ENCODE results near the gene TMED8. TPM values are rescaled to one million over a fixed set of nuclear protein-coding genes. Genes with fewer than 3 reads are reported as not detected.

The TMED8 gene
- total and polyA plus RNA-seq, 2 donors (not counting 1 experiment from before 2014, with no cell fraction given): 13.1 to 43.8 TPM

DNA sequence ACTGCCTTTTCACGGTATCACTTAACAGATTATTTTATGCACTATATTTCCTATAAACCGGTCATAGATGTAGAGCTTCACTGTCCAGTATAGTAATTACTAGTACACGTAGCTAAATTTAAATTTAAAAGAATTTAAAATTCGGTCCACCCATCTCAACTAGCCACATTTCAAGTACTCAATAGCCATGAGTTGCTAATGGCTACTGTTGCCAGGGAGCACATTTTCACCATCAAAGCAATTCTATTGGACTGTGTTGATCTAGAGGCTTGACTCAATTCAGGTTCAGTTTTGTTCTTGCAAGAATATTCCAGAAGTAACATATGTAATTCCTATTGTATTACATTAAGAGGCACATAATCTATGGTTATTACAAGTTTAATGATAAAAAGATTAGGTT, 20.0 kb downstream of the TMED8 start:
- no peak overlapping the region for H3K27ac ChIP-seq (ENCODE audit: low read length in 2 of 2)
- no peak overlapping the region for H3K4me3 Mint-ChIP-seq
- H3K4me2 ChIP-seq (replicated peaks; ENCODE audit: low read depth, low read length, poor library complexity, severe bottlenecking): no peak overlapping the region
- CTCF ChIA-PET: no interaction called here
- intact Hi-C loops (cut with micrococcal nuclease): no loop called here
- no peaks in the 10 kb centered on the region for H3K9me3 ChIP-seq (ENCODE audit: control extremely low read depth in 1 of 3, control insufficient read depth in 2 of 3, insufficient read depth in 1 of 3, low read length in 2 of 3)
- POLR2A ChIA-PET: no interaction called here
- no peaks in the 10 kb centered on the region for H3K27me3 Mint-ChIP-seq
- ATAC-seq (ENCODE audit: low read depth): no peak
- H2AFZ ChIP-seq (ENCODE audit: insufficient read depth, low read depth, low read length, poor library complexity, severe bottlenecking): no peak overlapping the region
- H3K79me2 ChIP-seq (ENCODE audit: control insufficient read depth, insufficient read depth, low read length): peaks cover 89% of the 10 kb centered on the region
- H3K4me1 ChIP-seq (ENCODE audit: control insufficient read depth in 2 of 2, insufficient read depth in 2 of 2, low read length in 2 of 2): peaks cover 7 to 12% of the 10 kb centered on the region in 2 donors
- WGBS (ENCODE audit: insufficient coverage): no CpG with 5 or more reads among the region's 4 CpGs
- no peak overlapping the region for H3K4me3 ChIP-seq (ENCODE audit: control extremely low read depth in 1 of 5, extremely low read depth in 1 of 5, insufficient read depth in 1 of 5, low read depth in 2 of 5, low read length in 4 of 5)
- peaks cover 33% of the 10 kb centered on the region for H3K4me1 Mint-ChIP-seq
- no peak overlapping the region for H3K27ac Mint-ChIP-seq
- H3K27me3 ChIP-seq (replicated peaks in 1 of 4; ENCODE audit: control extremely low read depth in 1 of 4, control insufficient read depth in 3 of 4, insufficient read depth in 4 of 4, low read length in 3 of 4): no peaks in the 10 kb centered on the region
- H3K9me3 Mint-ChIP-seq (ENCODE audit: insufficient read depth): no peaks in the 10 kb centered on the region
- DNase-seq: no peak
- no peak overlapping the region for H3K9ac ChIP-seq (ENCODE audit: low read length)
- peaks cover 35% of the 10 kb centered on the region for H4K20me1 ChIP-seq (ENCODE audit: control insufficient read depth, insufficient read depth, low read length, poor library complexity, severe bottlenecking)
- H3K36me3 ChIP-seq (replicated peaks in 1 of 2; ENCODE audit: control extremely low read depth in 1 of 2, control insufficient read depth in 1 of 2, extremely low read depth in 1 of 2, insufficient read depth in 2 of 2, low read length in 1 of 2): no peaks in the 10 kb centered on the region
- TF ChIP-seq EZH2 (IDR thresholded peaks at IDR 0.05; ENCODE audit: borderline replicate concordance, insufficient read depth, low read depth, low read length, poor library complexity, severe bottlenecking): no peak
- no peak for TF ChIP-seq CTCF (IDR thresholded peaks at IDR 0.05)

DNA sequence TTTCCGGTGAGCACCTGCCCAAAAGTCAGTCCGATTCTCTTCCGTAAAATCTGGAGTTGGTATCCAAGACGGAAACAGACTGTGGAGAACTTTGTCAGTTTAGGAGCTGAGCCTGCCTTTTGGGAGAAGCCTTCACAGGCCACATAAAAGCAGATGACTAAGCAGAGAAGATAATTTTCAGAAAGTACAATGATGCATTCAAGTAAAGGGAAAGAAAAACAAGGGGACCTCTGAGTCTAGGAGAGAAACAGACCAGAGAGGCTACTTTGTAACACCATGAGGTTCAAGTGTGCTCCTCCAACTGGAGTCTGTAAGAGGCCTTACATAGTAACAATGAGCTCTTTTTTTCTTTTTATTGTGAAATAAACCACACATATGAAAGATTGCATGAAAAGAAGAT, 21.1 kb downstream of the TMED8 start:
- no peaks in the 10 kb centered on the region for H3K9me3 ChIP-seq (ENCODE audit: control extremely low read depth in 1 of 3, control insufficient read depth in 2 of 3, insufficient read depth in 1 of 3, low read length in 2 of 3)
- DNase-seq (no peak), ATAC-seq (ENCODE audit: low read depth) (no peak)
- no peaks in the 10 kb centered on the region for H3K9me3 Mint-ChIP-seq (ENCODE audit: insufficient read depth)
- CTCF ChIA-PET: no interaction called here
- 98% methylated on average over 4 of the region's 4 CpGs for WGBS (ENCODE audit: insufficient coverage)
- H3K79me2 ChIP-seq (ENCODE audit: control insufficient read depth, insufficient read depth, low read length): peaks cover 81% of the 10 kb centered on the region
- TF ChIP-seq CTCF (IDR thresholded peaks at IDR 0.05) (no peak), EZH2 (IDR thresholded peaks at IDR 0.05; ENCODE audit: borderline replicate concordance, insufficient read depth, low read depth, low read length, poor library complexity, severe bottlenecking) (no peak)
- no peak overlapping the region for H3K4me3 Mint-ChIP-seq
- H4K20me1 ChIP-seq (ENCODE audit: control insufficient read depth, insufficient read depth, low read length, poor library complexity, severe bottlenecking): peaks cover 27% of the 10 kb centered on the region
- peaks cover 6 to 9% of the 10 kb centered on the region in 2 donors for H3K4me1 ChIP-seq (ENCODE audit: control insufficient read depth in 2 of 2, insufficient read depth in 2 of 2, low read length in 2 of 2)
- H3K27me3 ChIP-seq (replicated peaks in 1 of 4; ENCODE audit: control extremely low read depth in 1 of 4, control insufficient read depth in 3 of 4, insufficient read depth in 4 of 4, low read length in 3 of 4): no peaks in the 10 kb centered on the region
- H3K27me3 Mint-ChIP-seq: no peaks in the 10 kb centered on the region
- POLR2A ChIA-PET: no interaction called here
- no peak overlapping the region for H3K4me3 ChIP-seq (ENCODE audit: control extremely low read depth in 1 of 5, extremely low read depth in 1 of 5, insufficient read depth in 1 of 5, low read depth in 2 of 5, low read length in 4 of 5)
- no peak overlapping the region for H3K9ac ChIP-seq (ENCODE audit: low read length)
- no peak overlapping the region for H2AFZ ChIP-seq (ENCODE audit: insufficient read depth, low read depth, low read length, poor library complexity, severe bottlenecking)
- H3K36me3 ChIP-seq (replicated peaks in 1 of 2; ENCODE audit: control extremely low read depth in 1 of 2, control insufficient read depth in 1 of 2, extremely low read depth in 1 of 2, insufficient read depth in 2 of 2, low read length in 1 of 2): peaks cover 0 to 5% of the 10 kb centered on the region in 2 experiments
- H3K4me2 ChIP-seq (replicated peaks; ENCODE audit: low read depth, low read length, poor library complexity, severe bottlenecking): no peak overlapping the region
- H3K27ac ChIP-seq (ENCODE audit: low read length in 2 of 2): no peak overlapping the region
- peak overlapping the region; percentile 5 for H3K27ac Mint-ChIP-seq
- peaks cover 25% of the 10 kb centered on the region for H3K4me1 Mint-ChIP-seq
- intact Hi-C loops (cut with micrococcal nuclease): no loop called here

Data from B cell (primary cell).